Endothelial cell of hepatic sinusoid (primary cell): ENCODE measurements around the gene GDPD1.
"Not testable (repeated sequence)": the region's sequence is repeated elsewhere in the genome, so short reads cannot be mapped to it uniquely, and the experiment has no call there.

ENCODE experiments used
- in situ Hi-C: cut with HindIII; loops from 2 replicates; pipeline ENCODE4 v1.10.0; 2017; ENCODE audit warnings: low sequenced_read_pairs

GDPD1 gene

GRCh38 chr17:59311051-59311468 lies 90.7 kb downstream of the GDPD1 start:
- in situ Hi-C loops, result no loop called here

- in situ Hi-C loops, result not testable (repeated sequence)
Observed at GRCh38 chr17:59311521-59311920, 91.2 kb downstream of the GDPD1 start.

- in situ Hi-C loops, result no loop called here
Observed at GRCh38 chr17:59315866-59316265, 95.6 kb downstream of the GDPD1 start.
